ENCODE measurements around the gene METTL26. TPM values are rescaled to one million over a fixed set of nuclear protein-coding genes. Genes with fewer than 3 reads are reported as not detected.
A peak's percentile ranks its signal among the peaks of the same experiment; 100 is the strongest.

Gene METTL26
- total RNA-seq, 1 experiment from 2014 or later: 121 TPM

DNA sequence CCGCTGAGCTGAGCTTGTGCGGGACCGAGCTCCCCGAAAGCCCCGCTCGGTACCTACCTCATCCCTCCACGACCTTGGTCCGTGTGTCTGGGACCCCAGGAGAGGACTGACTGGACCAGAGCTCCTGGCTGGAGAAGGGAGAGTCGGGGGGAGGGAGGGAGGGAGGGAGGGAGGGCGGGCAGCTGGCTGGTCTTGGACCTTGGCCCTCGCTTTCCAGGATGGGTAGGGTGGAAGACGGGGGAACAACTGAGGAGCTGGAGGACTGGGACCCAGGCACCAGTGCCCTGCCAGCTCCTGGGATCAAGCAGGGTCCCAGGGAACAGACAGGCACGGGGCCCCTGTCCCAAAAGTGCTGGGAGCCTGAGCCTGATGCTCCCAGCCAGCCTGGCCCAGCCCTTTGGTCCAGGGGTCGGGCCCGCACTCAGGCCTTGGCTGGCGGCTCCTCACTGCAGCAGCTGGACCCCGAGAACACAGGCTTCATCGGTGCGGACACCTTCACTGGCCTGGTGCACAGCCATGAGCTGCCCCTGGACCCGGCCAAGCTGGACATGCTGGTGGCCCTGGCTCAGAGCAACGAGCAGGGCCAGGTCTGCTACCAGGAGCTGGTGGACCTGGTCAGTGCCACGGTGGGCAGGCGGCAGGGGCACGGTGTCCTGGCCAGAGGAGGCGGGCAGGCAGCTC lies 39.9 kb upstream of the METTL26 start:
- peaks cover 65% of the 10 kb centered on the region for H3K36me3 Mint-ChIP-seq (ENCODE audit: insufficient read depth, unreplicated experiment)
- intact Hi-C loops (cut with micrococcal nuclease; ENCODE audit: unreplicated experiment): no loop called here
- no peaks in the 10 kb centered on the region for H3K27me3 Mint-ChIP-seq (ENCODE audit: unreplicated experiment)
- peaks cover 6% of the 10 kb centered on the region for H3K4me1 Mint-ChIP-seq (ENCODE audit: low read depth, unreplicated experiment)
- CTCF ChIA-PET: interaction anchor here (0.6 kb wide), 3 partner anchors 258 to 1030 kb away, joined by 4 to 7 read pairs (median 4); partner anchors contain the start of gene MAPK8IP3
- no peaks in the 10 kb centered on the region for H3K9me3 Mint-ChIP-seq (ENCODE audit: low read depth, unreplicated experiment)
- no peak for DNase-seq
- H3K27ac Mint-ChIP-seq (ENCODE audit: unreplicated experiment): no peak overlapping the region
- TF ChIP-seq, protein P1, sequence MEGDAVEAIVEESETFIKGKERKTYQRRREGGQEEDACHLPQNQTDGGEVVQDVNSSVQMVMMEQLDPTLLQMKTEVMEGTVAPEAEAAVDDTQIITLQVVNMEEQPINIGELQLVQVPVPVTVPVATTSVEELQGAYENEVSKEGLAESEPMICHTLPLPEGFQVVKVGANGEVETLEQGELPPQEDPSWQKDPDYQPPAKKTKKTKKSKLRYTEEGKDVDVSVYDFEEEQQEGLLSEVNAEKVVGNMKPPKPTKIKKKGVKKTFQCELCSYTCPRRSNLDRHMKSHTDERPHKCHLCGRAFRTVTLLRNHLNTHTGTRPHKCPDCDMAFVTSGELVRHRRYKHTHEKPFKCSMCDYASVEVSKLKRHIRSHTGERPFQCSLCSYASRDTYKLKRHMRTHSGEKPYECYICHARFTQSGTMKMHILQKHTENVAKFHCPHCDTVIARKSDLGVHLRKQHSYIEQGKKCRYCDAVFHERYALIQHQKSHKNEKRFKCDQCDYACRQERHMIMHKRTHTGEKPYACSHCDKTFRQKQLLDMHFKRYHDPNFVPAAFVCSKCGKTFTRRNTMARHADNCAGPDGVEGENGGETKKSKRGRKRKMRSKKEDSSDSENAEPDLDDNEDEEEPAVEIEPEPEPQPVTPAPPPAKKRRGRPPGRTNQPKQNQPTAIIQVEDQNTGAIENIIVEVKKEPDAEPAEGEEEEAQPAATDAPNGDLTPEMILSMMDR (IDR thresholded peaks at IDR 0.05; ENCODE audit: unreplicated experiment): no peak
- no TSS peak for BruUV-seq (replicated peaks)
- peak overlapping the region; percentile 59 for H3K4me3 Mint-ChIP-seq (ENCODE audit: low read depth, unreplicated experiment)

- intact Hi-C loops (cut with micrococcal nuclease; ENCODE audit: unreplicated experiment): no loop called here
- DNase-seq: peak; percentile 51
- CTCF ChIA-PET: interaction anchor here (0.6 to 0.8 kb wide), 5 partner anchors 11 to 1031 kb away, joined by 3 to 7 read pairs (median 4); partner anchors contain the start of gene MAPK8IP3
- peaks cover 65% of the 10 kb centered on the region for H3K36me3 Mint-ChIP-seq (ENCODE audit: insufficient read depth, unreplicated experiment)
- H3K9me3 Mint-ChIP-seq (ENCODE audit: low read depth, unreplicated experiment): no peaks in the 10 kb centered on the region
- BruUV-seq (replicated peaks): no TSS peak
- H3K4me3 Mint-ChIP-seq (ENCODE audit: low read depth, unreplicated experiment): peak within 1 kb of the TSS; percentile 59
- TF ChIP-seq, protein P1 (IDR thresholded peaks at IDR 0.05; ENCODE audit: unreplicated experiment): no peak
- peak within 1 kb of the TSS; percentile 61 for H3K27ac Mint-ChIP-seq (ENCODE audit: unreplicated experiment)
- no peaks in the 10 kb centered on the region for H3K27me3 Mint-ChIP-seq (ENCODE audit: unreplicated experiment)
- H3K4me1 Mint-ChIP-seq (ENCODE audit: low read depth, unreplicated experiment): peaks cover 6% of the 10 kb centered on the region
These were observed 39.1 kb upstream of the METTL26 start, which contains the start of gene RHBDL1 for GRCh38 chr16:674968-675883. RHBDL1 (plus strand) TSS chr16:675671; CDS start chr16:675791, 120 bp downstream.

DNA sequence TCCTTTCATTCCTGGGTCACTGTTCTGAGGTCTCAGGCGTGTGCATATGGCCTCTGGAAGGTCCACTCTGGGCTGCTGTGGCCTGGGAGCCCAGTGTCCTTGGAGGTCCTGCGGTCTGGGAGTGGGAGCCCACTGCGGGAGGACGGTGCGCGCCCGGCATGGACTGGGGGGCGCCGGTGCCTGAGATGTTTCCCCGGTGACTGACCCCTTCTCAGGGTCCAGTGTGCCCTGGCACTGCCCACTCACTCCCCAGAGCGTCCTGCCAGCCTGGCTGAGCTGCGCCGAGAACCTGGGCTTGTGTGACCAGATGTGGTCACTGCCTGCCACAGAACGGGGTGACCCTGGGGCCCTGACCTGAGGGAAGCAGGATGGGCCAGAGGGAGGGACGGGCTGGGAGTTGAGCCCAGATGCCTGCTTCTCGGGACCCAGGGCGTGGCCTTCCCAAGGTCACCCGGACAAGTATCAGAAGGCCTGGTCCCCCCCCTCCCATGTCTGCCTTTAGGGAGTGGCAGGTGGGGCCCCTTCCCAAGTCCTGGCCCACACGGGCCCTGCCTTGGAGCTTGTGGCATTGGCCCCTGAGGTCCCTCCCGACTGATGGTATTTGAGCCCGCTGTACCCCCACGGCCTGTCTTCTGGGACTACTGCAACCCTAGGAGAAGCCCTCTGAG lies 38.2 kb upstream of the METTL26 start:
- Mint-ChIP-seq H3K27me3 (ENCODE audit: unreplicated experiment) (no peaks in the 10 kb centered on the region), H3K36me3 (ENCODE audit: insufficient read depth, unreplicated experiment) (peaks cover 65% of the 10 kb centered on the region), H3K4me3 (ENCODE audit: low read depth, unreplicated experiment) (no peak overlapping the region), H3K9me3 (ENCODE audit: low read depth, unreplicated experiment) (no peaks in the 10 kb centered on the region), H3K4me1 (ENCODE audit: low read depth, unreplicated experiment) (peaks cover 6% of the 10 kb centered on the region), H3K27ac (ENCODE audit: unreplicated experiment) (no peak overlapping the region)
- CTCF ChIA-PET: interaction anchor here (0.8 kb wide), 1 partner anchor 38 kb away, joined by 3 read pairs; no protein-coding TSS in a partner anchor
- TF ChIP-seq, protein P1 (IDR thresholded peaks at IDR 0.05; ENCODE audit: unreplicated experiment): no peak
- BruUV-seq (replicated peaks): no TSS peak
- intact Hi-C loops (cut with micrococcal nuclease; ENCODE audit: unreplicated experiment): no loop called here
- DNase-seq: no peak

DNA sequence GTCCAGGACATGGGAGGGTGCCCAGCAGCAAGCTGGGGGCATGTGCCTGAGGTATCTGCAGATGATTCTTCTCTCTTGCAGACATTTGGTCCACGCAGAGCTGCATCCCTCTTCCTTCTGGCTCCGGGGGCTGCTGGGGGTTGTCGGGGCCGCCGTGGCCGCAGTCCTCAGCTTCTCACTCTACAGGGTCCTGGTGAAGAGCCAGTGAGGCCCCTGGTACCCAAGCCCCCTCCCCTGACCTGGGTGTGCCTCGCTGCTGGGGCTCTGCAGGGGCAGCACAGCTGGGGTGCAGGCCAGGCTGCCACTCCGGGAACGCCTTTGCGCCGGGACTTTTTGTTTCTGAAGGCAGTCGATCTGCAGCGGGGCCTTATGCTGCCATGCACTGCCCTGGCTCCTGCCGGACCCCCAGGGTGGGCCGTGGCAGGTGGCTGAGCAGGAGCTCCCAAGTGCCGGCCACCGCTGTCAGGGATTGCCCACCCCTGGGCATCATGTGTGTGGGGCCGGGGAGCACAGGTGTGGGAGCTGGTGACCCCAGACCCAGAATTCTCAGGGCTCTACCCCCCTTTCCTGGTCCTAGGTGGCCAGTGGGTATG lies 37.4 kb upstream of the METTL26 start:
- CTCF ChIA-PET: no interaction called here
- Mint-ChIP-seq H3K27me3 (ENCODE audit: unreplicated experiment) (no peaks in the 10 kb centered on the region), H3K9me3 (ENCODE audit: low read depth, unreplicated experiment) (no peaks in the 10 kb centered on the region), H3K4me3 (ENCODE audit: low read depth, unreplicated experiment) (no peak overlapping the region), H3K4me1 (ENCODE audit: low read depth, unreplicated experiment) (peaks cover 6% of the 10 kb centered on the region), H3K27ac (ENCODE audit: unreplicated experiment) (no peak overlapping the region), H3K36me3 (ENCODE audit: insufficient read depth, unreplicated experiment) (peaks cover 67% of the 10 kb centered on the region)
- TF ChIP-seq, protein P1 (IDR thresholded peaks at IDR 0.05; ENCODE audit: unreplicated experiment): no peak
- BruUV-seq (replicated peaks): TSS peak; percentile 26
- intact Hi-C loops (cut with micrococcal nuclease; ENCODE audit: unreplicated experiment): no loop called here
- DNase-seq: no peak
